ENCODE measurements around the gene ADORA3. TPM values are rescaled to one million over a fixed set of nuclear protein-coding genes. Genes with fewer than 3 reads are reported as not detected.

ADORA3 gene
- total and polyA plus RNA-seq, 7 donors, result 0.45 to 2.1 (median 1.2) TPM

- H3K4me1 ChIP-seq, result no peaks in the 10 kb centered on the region
- intact Hi-C loops (cut with DNase I), result loop anchor here in 1 of 2 donors (10.0 kb wide), 1 partner anchor 276 kb away; no protein-coding TSS in a partner anchor
- H3K4me3 ChIP-seq, result no peak overlapping the region
- no peaks in the 10 kb centered on the region for H3K36me3 ChIP-seq (ENCODE audit: insufficient read depth in 1 of 2, low read depth in 1 of 2)
- no peak overlapping the region for H3K27ac ChIP-seq
- ATAC-seq, result no peak
- TF ChIP-seq CTCF (IDR thresholded peaks at IDR 0.05), result no peak
- no peaks in the 10 kb centered on the region for H3K27me3 ChIP-seq (ENCODE audit: insufficient read depth in 3 of 3, low read length in 2 of 3)
- 90 to 93% (median 90%) methylated on average over 9 of the region's 9 CpGs for WGBS, 3 donors
- no peaks in the 10 kb centered on the region for H3K9me3 ChIP-seq
- DNase-seq, result no peak
Observed at GRCh38 chr1:111488669-111489068, 14.8 kb downstream of the ADORA3 start.

- H3K4me3 ChIP-seq, result no peak overlapping the region
- H3K27ac ChIP-seq, result no peak overlapping the region
- peaks cover 4% of the 10 kb centered on the region for H3K4me1 ChIP-seq
- no peaks in the 10 kb centered on the region for H3K9me3 ChIP-seq
- H3K36me3 ChIP-seq (ENCODE audit: insufficient read depth in 1 of 2, low read depth in 1 of 2), result no peaks in the 10 kb centered on the region
- no peaks in the 10 kb centered on the region for H3K27me3 ChIP-seq (ENCODE audit: insufficient read depth in 3 of 3, low read length in 2 of 3)
- ATAC-seq (no peak), DNase-seq (no peak)
- WGBS, 3 donors, result 79 to 86% (median 85%) methylated on average over 6 of the region's 6 CpGs
- intact Hi-C loops (cut with DNase I), result loop anchor here in 1 of 2 donors (10.0 kb wide), 1 partner anchor 278 kb away; no protein-coding TSS in a partner anchor
- no peak for TF ChIP-seq CTCF (IDR thresholded peaks at IDR 0.05)
Observed at GRCh38 chr1:111487133-111487532, 16.3 kb downstream of the ADORA3 start.

- Histone ChIP-seq H3K27me3 (ENCODE audit: insufficient read depth in 3 of 3, low read length in 2 of 3) (no peaks in the 10 kb centered on the region), H3K4me1 (peaks cover 8% of the 10 kb centered on the region), H3K4me3 (no peak overlapping the region), H3K9me3 (no peaks in the 10 kb centered on the region), H3K27ac (no peak overlapping the region), H3K36me3 (ENCODE audit: insufficient read depth in 1 of 2, low read depth in 1 of 2) (no peaks in the 10 kb centered on the region)
- no peak for ATAC-seq
- 95 to 98% (median 96%) methylated on average over 7 of the region's 7 CpGs for WGBS, 3 donors
- DNase-seq, result no peak
- intact Hi-C loops (cut with DNase I), result loop anchor here in 1 of 2 donors (10.0 kb wide), 1 partner anchor 278 kb away; no protein-coding TSS in a partner anchor
- no peak for TF ChIP-seq CTCF (IDR thresholded peaks at IDR 0.05)
Observed at GRCh38 chr1:111486431-111486830, 17.0 kb downstream of the ADORA3 start.

GRCh38 chr1:111484391-111485026 is 18.9 kb downstream of the ADORA3 start:
- H3K4me1 ChIP-seq, result peaks cover 8% of the 10 kb centered on the region
- intact Hi-C loops (cut with DNase I), result loop anchor here (5.0 to 10.0 kb wide), 3 partner anchors 173 to 283 kb away; no protein-coding TSS in a partner anchor
- H3K27ac ChIP-seq, result no peak overlapping the region

More at GRCh38 chr1:111484391-111485026, 18.9 kb downstream of the ADORA3 start:
- Histone ChIP-seq H3K36me3 (ENCODE audit: insufficient read depth in 1 of 2, low read depth in 1 of 2) (no peaks in the 10 kb centered on the region), H3K27me3 (ENCODE audit: insufficient read depth in 3 of 3, low read length in 2 of 3) (no peaks in the 10 kb centered on the region), H3K9me3 (no peaks in the 10 kb centered on the region), H3K4me3 (no peak overlapping the region)
- DNase-seq (no peak), ATAC-seq (no peak)
- TF ChIP-seq CTCF (IDR thresholded peaks at IDR 0.05), result no peak
